Measurements from ENCODE around the gene PAOX. TPM values are rescaled to one million over a fixed set of nuclear protein-coding genes. Genes with fewer than 3 reads are reported as not detected.
A peak's percentile ranks its signal among the peaks of the same experiment; 100 is the strongest.
"Not testable (repeated sequence)": the region's sequence is repeated elsewhere in the genome, so short reads cannot be mapped to it uniquely, and the experiment has no call there.

PAOX gene
- total and polyA plus RNA-seq, 11 donors = 2.1 to 7.3 (median 3.4) TPM

DNA sequence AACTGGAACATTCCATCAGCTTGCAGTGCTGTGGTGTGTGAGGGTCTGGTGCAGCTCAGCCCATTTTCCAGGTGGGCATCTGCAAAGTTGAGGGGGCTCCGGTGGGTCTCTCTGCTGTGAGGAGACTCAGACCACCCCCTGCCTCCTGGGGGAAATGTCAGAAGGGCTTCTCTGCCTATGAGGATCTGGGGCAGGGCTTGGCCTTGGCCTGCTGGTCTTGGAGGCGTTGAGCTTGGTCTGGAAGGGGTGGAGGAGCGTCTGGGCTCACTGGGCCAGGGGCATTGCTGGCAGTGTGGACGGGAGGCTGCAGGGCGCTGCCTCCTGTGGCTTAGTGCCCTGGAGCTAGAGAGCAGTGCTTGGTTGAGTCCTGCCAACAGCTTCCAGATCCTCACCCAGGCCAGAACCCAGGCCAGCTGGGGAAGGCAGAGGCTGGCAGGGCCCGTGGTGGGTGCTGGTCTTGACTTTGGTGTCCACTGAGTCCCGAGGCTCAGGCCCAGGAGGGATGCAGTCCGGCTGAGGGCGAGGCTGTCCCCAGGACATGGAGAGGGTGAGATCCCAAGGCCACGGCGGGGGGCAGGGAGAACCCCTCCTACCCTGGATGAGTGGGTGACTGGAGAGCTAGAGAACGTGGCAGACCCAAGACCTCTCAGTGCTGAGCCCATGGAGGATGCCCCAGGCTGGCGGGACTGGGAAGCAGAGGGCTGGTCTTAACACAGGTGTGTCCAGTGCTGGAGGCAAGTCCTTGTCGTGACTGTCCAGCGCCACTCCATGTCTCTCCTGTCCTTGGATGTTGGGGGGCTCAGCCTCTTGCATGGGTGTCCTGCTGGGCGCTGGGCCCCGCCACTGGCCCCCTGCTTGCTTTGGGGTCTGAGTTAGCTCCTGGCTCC, 42.5 kb downstream of the PAOX start:
- H3K9me3 ChIP-seq = no peaks in the 10 kb centered on the region
- 82 to 89% (median 86%) methylated on average over 10 to 17 of the region's 17 CpGs for WGBS, 4 donors
- H3K27me3 ChIP-seq = peaks cover 0 to 17% (median 0%) of the 10 kb centered on the region in 9 donors
- intact Hi-C loops (cut with DNase I) = loop anchor here in 3 of 10 donors (5.0 to 10.0 kb wide), 2 partner anchors 151 to 153 kb away; no protein-coding TSS in a partner anchor
- no peak overlapping the region for H3K27ac ChIP-seq
- peaks cover 0 to 34% (median 22%) of the 10 kb centered on the region in 9 donors for H3K36me3 ChIP-seq
- DNase-seq = no peak
- H3K4me3 ChIP-seq = no peak overlapping the region
- H3K4me1 ChIP-seq = peaks cover 0 to 10% (median 0%) of the 10 kb centered on the region in 12 donors
- ATAC-seq = peak in 1 of 4 donors; percentile 11
- TF ChIP-seq, protein P1, sequence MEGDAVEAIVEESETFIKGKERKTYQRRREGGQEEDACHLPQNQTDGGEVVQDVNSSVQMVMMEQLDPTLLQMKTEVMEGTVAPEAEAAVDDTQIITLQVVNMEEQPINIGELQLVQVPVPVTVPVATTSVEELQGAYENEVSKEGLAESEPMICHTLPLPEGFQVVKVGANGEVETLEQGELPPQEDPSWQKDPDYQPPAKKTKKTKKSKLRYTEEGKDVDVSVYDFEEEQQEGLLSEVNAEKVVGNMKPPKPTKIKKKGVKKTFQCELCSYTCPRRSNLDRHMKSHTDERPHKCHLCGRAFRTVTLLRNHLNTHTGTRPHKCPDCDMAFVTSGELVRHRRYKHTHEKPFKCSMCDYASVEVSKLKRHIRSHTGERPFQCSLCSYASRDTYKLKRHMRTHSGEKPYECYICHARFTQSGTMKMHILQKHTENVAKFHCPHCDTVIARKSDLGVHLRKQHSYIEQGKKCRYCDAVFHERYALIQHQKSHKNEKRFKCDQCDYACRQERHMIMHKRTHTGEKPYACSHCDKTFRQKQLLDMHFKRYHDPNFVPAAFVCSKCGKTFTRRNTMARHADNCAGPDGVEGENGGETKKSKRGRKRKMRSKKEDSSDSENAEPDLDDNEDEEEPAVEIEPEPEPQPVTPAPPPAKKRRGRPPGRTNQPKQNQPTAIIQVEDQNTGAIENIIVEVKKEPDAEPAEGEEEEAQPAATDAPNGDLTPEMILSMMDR (IDR thresholded peaks at IDR 0.05) = no peak
- no peak for TF ChIP-seq POLR2A (IDR thresholded peaks at IDR 0.05)

DNA sequence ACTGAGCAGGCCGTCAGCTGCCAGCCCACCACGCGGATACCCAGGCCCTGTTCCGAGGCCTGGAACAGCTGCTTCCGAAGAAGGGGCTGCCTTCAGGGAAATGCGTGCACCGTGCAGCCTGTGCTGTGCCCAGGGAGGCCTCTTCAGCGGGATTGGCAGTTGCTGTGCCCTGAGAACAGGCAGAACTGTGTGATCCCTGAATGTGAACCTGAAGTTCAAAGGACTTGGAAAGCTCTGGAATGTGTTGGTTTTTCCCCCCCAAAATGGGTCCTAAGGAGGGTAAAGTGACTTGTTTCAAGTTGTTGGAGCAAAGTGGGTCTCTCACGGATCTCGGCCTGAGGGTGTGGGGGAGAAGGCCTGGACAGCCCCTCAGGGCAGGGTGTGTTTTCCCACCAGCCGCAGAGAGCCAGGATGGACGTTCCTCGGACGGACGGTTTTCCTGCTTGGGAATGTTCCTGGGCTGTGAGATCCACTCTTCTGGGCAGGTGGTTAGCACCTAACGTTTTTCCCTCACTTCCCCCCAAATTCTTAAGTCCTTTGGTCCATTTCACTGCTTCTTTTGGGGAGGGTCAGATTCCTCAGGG, 43.3 kb downstream of the PAOX start:
- no peak for TF ChIP-seq POLR2A (IDR thresholded peaks at IDR 0.05)
- TF ChIP-seq, protein P1 (IDR thresholded peaks at IDR 0.05) = no peak
- H3K9me3 ChIP-seq = no peaks in the 10 kb centered on the region
- intact Hi-C loops (cut with DNase I) = loop anchor here in 3 of 10 donors (5.0 to 10.0 kb wide), 2 partner anchors 150 to 152 kb away; no protein-coding TSS in a partner anchor
- ATAC-seq (no peak), DNase-seq (no peak)
- H3K36me3 ChIP-seq = peaks cover 0 to 34% (median 22%) of the 10 kb centered on the region in 9 donors
- H3K4me1 ChIP-seq = peaks cover 0 to 10% (median 0%) of the 10 kb centered on the region in 12 donors
- no peak overlapping the region for H3K27ac ChIP-seq
- H3K27me3 ChIP-seq = peaks cover 0 to 17% (median 0%) of the 10 kb centered on the region in 9 donors
- WGBS, 4 donors = 80 to 87% (median 84%) methylated on average over 10 to 16 of the region's 16 CpGs
- H3K4me3 ChIP-seq = no peak overlapping the region

DNA sequence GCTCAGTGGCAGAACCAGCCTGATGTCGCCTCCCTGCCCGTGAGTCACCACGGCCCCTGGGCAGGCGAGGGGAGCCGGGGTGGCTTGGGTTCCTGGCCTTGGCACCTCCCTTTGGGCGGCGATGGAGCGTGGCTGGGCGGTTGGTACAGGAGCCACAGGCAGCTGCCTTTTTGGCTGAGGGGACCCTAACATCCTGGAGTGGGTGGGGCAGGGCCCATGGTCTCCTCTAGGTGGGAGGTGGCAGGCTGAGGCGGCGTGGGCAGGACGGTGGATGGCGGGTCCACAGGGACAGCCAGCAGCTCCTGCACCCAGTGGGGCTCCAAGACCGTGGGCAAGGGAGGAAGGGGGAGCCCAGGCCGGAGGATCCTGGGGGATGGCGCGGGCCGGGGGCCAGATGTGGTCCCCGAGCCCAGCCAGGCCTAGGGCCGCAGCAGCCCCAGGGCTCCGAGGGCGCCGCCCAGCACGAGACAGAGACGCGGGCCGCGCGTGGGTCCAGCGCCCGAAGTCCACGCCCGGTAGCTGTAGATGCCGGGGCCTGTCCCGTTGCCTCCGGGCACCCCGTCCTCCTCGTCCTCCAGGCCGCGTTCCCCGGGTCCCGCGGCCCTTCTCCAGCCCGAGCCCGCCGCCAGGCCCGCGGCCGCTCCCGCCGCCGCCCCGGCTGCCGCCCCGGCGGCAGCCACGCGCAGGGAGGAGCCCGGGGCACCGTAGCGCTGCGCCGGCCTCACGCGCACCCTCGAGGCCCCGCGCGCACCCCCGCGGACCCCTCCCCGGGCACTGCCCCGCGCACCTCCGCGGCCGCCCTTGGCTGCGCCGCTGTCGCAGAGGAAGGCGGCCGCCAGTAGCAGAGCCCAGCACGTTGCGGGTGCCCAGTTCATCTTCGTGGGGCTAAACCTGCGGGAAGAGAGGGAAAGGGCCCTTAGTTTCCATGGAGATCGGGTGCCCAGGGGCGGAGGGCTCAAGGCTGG, 44.0 kb downstream of the PAOX start:
- Histone ChIP-seq H3K9me3 (peaks cover 0 to 2% (median 0%) of the 10 kb centered on the region in 12 donors), H3K27me3 (peaks cover 0 to 17% (median 0%) of the 10 kb centered on the region in 9 donors), H3K4me3 (peak overlapping the region in 3 of 12 donors; percentile 12 to 33 (median 29)), H3K4me1 (peaks cover 0 to 10% (median 0%) of the 10 kb centered on the region in 12 donors), H3K36me3 (peaks cover 0 to 29% (median 18%) of the 10 kb centered on the region in 9 donors), H3K27ac (no peak overlapping the region)
- DNase-seq = no peak
- peak in 3 of 4 donors; percentile 11 to 35 (median 19) for ATAC-seq
- intact Hi-C loops (cut with DNase I) = loop anchor here in 3 of 10 donors (5.0 to 10.0 kb wide), 2 partner anchors 149 to 152 kb away; no protein-coding TSS in a partner anchor
- TF ChIP-seq, protein P1 (IDR thresholded peaks at IDR 0.05) = no peak
- TF ChIP-seq POLR2A (IDR thresholded peaks at IDR 0.05) = no peak
- 17 to 46% (median 18%) methylated on average over 26 to 88 of the region's 88 CpGs for WGBS, 4 donors

DNA sequence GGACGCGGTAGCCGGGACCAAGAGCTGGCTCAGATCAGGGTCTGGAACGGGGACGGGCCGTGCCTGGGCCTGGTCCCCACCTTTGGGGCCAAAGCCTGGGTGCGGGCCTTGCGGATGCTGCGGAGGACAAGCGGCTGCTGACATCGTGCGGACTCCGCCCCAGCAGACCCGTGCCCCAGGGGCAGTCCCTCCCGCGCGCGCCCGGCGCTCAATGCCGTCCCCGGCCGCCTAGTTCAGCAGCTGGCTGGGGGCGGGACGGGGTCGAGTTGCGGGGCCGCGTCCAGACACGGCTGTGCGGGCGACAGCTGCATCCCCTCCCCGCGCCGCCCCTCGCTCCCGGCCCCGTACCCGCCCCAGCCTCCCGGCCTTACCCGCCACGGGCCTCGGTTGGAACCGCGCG, 45.0 kb downstream of the PAOX start:
- not testable (repeated sequence) for H3K4me3 ChIP-seq, H3K27ac ChIP-seq, DNase-seq
- intact Hi-C loops (cut with DNase I) = loop anchor here in 3 of 10 donors (5.0 to 10.0 kb wide), 2 partner anchors 148 to 151 kb away; no protein-coding TSS in a partner anchor
- ATAC-seq = peak in 2 of 4 donors; percentile 2 to 16
- WGBS, 4 donors = 55% methylated on average over 4 of the region's 46 CpGs; no CpG with 5 or more reads in 3 of the 4 donors
- Histone ChIP-seq H3K9me3 (peaks cover 0 to 12% (median 0%) of the 10 kb centered on the region in 12 donors), H3K4me1 (peaks cover 0 to 10% (median 0%) of the 10 kb centered on the region in 12 donors), H3K36me3 (peaks cover 0 to 21% (median 13%) of the 10 kb centered on the region in 9 donors), H3K27me3 (peaks cover 0 to 17% (median 0%) of the 10 kb centered on the region in 9 donors)

DNA sequence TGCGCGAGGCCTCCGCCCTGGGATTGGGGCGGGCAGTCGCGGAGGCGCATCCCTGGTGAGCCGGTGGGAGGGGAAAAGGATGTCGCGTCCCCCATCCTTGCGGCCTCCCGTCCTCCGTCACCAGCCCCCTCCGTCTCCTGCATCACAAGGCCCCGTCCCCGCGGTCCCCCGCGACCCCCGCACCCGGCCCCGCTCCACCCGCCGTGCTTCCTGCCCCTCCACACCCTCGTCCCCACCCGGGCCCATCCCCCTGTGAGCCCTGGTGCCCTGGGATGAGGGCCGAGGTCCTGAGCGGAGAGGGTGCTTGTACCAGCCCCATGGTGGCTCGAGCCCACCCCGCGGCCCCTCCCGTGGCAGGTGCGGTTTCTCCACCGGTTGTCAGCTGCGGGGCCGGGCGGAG, 45.5 kb downstream of the PAOX start, which contains the start of gene SPRN:
Gene SPRN, minus strand, starts transcription at position 25 of the 400 bp plus-strand sequence. CDS start 944 bp downstream, outside the sequence.
- not testable (repeated sequence) for DNase-seq, H3K27ac ChIP-seq
- H3K36me3 ChIP-seq = peaks cover 0 to 16% (median 8%) of the 10 kb centered on the region in 9 donors
- peak in 1 of 4 donors; percentile 11 for ATAC-seq
- 12 to 20% methylated on average over 13 to 14 of the region's 37 CpGs; no CpG with 5 or more reads in 2 of the 4 donors for WGBS, 4 donors
- H3K27me3 ChIP-seq = peaks cover 0 to 17% (median 0%) of the 10 kb centered on the region in 9 donors
- peaks cover 0 to 15% (median 0%) of the 10 kb centered on the region in 12 donors for H3K9me3 ChIP-seq
- H3K4me1 ChIP-seq = peaks cover 0 to 10% (median 0%) of the 10 kb centered on the region in 12 donors
- intact Hi-C loops (cut with DNase I) = loop anchor here in 3 of 10 donors (5.0 to 10.0 kb wide), 2 partner anchors 148 to 150 kb away; no protein-coding TSS in a partner anchor
- H3K4me3 ChIP-seq = peak within 1 kb of the TSS in 3 of 12 donors; percentile 12 to 33 (median 29)

DNA sequence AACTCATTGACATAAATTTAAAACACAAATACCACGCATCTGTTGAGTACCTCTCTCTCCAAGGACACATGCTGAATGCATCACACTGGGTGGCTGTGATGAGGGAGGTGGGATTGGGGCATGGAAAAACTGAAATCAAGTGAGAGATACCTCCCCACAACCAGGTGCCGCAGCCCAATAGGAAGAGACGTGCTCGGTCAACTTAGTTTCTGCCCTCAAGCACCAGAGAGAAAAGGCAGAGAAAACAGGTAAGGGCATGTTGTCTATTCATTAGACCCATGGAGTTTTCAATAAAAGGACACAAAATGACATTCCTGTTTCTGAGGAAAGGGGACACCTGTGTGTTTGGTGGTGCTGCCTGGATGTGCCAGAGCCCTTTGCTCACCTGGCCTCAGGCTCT, 50.5 kb downstream of the PAOX start:
- not testable (repeated sequence) for H3K27ac ChIP-seq, H3K4me3 ChIP-seq, H3K4me1 ChIP-seq, ATAC-seq, H3K36me3 ChIP-seq, DNase-seq, H3K27me3 ChIP-seq
- H3K9me3 ChIP-seq = peaks cover 0 to 15% (median 0%) of the 10 kb centered on the region in 12 donors
- 87 to 92% (median 89%) methylated on average over 4 of the region's 4 CpGs for WGBS, 4 donors
- intact Hi-C loops (cut with DNase I) = loop anchor here in 1 of 10 donors (10.0 kb wide), 1 partner anchor 145 kb away; no protein-coding TSS in a partner anchor
